Astrocyte (in vitro differentiated cells and primary cell): ENCODE data around the gene OS9. TPM values are rescaled to one million over a fixed set of nuclear protein-coding genes. Genes with fewer than 3 reads are reported as not detected.

Experiments
- DNase-seq: peaks from one replicate; pipeline ENCODE4 v3.0.0-alpha.2; 2010; ENCODE audit warnings: low read depth
- FAIRE-seq: peaks from 2 replicates; lab custom pipeline; 2011; peaks lifted over from hg19 to GRCh38; lab: Jason Lieb, UNC
- H2AFZ ChIP-seq: 2 replicates; pipeline ENCODE4 v1.6.0; 2012; ENCODE audit warnings: low read depth, low read length, inconsistent platforms
- H3K27ac ChIP-seq: 2 replicates; pipeline ENCODE4 v1.5.1; 2011; ENCODE audit warnings: low read depth, low read length, inconsistent platforms
- H3K27me3 ChIP-seq: 2 replicates; pipeline ENCODE4 v1.6.0; 2011; ENCODE audit warnings: low read length, inconsistent platforms; ENCODE audit not compliant: insufficient read depth
- H3K36me3 ChIP-seq: 2 replicates; pipeline ENCODE4 v1.5.1; 2011; ENCODE audit warnings: low read length, inconsistent platforms; ENCODE audit not compliant: insufficient read depth
- H3K4me1 ChIP-seq: 2 replicates; pipeline ENCODE4 v1.5.1; 2011; ENCODE audit warnings: low read length, inconsistent platforms; ENCODE audit not compliant: insufficient read depth
- H3K4me2 ChIP-seq: 2 replicates; pipeline ENCODE4 v1.6.0; 2012; ENCODE audit warnings: low read length, inconsistent platforms
- H3K4me3 ChIP-seq: 2 replicates; pipeline ENCODE4 v1.5.1; 2011; ENCODE audit warnings: low read depth, mild to moderate bottlenecking, low read length, inconsistent platforms; ENCODE audit not compliant: insufficient read depth
- H3K79me2 ChIP-seq: 2 replicates; pipeline ENCODE4 v1.6.0; 2012; ENCODE audit warnings: mild to moderate bottlenecking, low read length, inconsistent platforms; ENCODE audit not compliant: insufficient read depth
- H3K9ac ChIP-seq: 2 replicates; pipeline ENCODE4 v1.6.0; 2012; ENCODE audit warnings: mild to moderate bottlenecking, low read length, inconsistent platforms
- H3K9me3 ChIP-seq: 2 replicates; pipeline ENCODE4 v1.5.1; 2012; ENCODE audit warnings: low read depth, mild to moderate bottlenecking, low read length, inconsistent platforms; ENCODE audit not compliant: insufficient read depth
- H4K20me1 ChIP-seq: 2 replicates; pipeline ENCODE4 v1.6.0; 2012; ENCODE audit warnings: low read length, inconsistent platforms; ENCODE audit not compliant: insufficient read depth
- H3K27ac Mint-ChIP-seq: one replicate; pipeline ENCODE4 v1.8.0; 2021; ENCODE audit warnings: mild to moderate bottlenecking, mixed read lengths; ENCODE audit not compliant: unreplicated experiment
- H3K27me3 Mint-ChIP-seq: one replicate; pipeline ENCODE4 v1.8.0; 2021; ENCODE audit warnings: low read depth, mixed read lengths; ENCODE audit not compliant: unreplicated experiment
- H3K36me3 Mint-ChIP-seq: one replicate; pipeline ENCODE4 v1.8.0; 2021; ENCODE audit warnings: low read depth, mixed read lengths; ENCODE audit not compliant: unreplicated experiment
- H3K4me1 Mint-ChIP-seq: one replicate; pipeline ENCODE4 v1.8.0; 2021; ENCODE audit warnings: low read depth, mixed read lengths; ENCODE audit not compliant: unreplicated experiment
- H3K4me3 Mint-ChIP-seq: one replicate; pipeline ENCODE4 v1.8.0; 2021; ENCODE audit warnings: mild to moderate bottlenecking, moderate library complexity, mixed read lengths; ENCODE audit not compliant: unreplicated experiment
- H3K9me3 Mint-ChIP-seq: one replicate; pipeline ENCODE4 v1.8.0; 2021; ENCODE audit warnings: mild to moderate bottlenecking, mixed read lengths; ENCODE audit not compliant: unreplicated experiment
- CTCF ChIP-seq: IDR thresholded peaks from 2 replicates; pipeline ENCODE4 v1.5.1; 2011; ENCODE audit warnings: low read depth, mild to moderate bottlenecking, inconsistent platforms, low read length, moderate library complexity; ENCODE audit not compliant: insufficient read depth
- EZH2 ChIP-seq: IDR thresholded peaks from 2 replicates; pipeline ENCODE4 v1.6.1; 2012; ENCODE audit warnings: mild to moderate bottlenecking, low read length, inconsistent platforms; ENCODE audit not compliant: insufficient read depth
- total RNA-seq: library from RNA; stranded (reverse); gene quantifications from 2 replicates; pipeline ENCODE4 v1.2.1, GENCODE V29; 2021

The OS9 gene
- total RNA-seq, 1 donor from 2014 or later: 194 TPM

DNA sequence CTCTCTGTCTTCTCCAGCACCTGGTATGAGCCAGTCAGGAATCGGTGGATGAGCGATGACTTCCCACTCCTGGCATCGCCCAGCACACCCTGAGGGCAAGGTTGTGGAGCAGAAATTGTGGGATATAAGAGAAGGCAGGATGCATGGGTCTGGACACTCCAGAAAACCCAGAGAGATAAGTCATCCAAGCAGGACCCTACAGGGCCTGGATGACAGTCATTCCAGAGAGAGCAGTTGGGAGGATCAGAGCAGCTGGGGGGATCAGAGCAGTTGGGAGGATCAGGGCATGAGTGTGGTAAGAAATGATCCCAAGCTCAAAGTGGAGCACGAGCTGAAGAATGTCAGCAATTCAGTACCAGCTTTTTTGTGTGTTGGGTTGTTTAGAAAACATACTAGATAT is 40.7 kb downstream of the OS9 start:
- peaks cover 3% of the 10 kb centered on the region for H3K36me3 Mint-ChIP-seq
- H3K4me2 ChIP-seq: no peak overlapping the region
- peaks cover 11% of the 10 kb centered on the region for H4K20me1 ChIP-seq
- H2AFZ ChIP-seq: no peak overlapping the region
- H3K27ac ChIP-seq: no peak overlapping the region
- DNase-seq: no peak
- H3K4me1 ChIP-seq: peaks cover 11% of the 10 kb centered on the region
- no peaks in the 10 kb centered on the region for H3K79me2 ChIP-seq
- H3K9me3 Mint-ChIP-seq: peaks cover 5% of the 10 kb centered on the region
- H3K36me3 ChIP-seq: no peaks in the 10 kb centered on the region
- TF ChIP-seq CTCF (no peak), EZH2 (no peak)
- no peak overlapping the region for H3K9ac ChIP-seq
- peaks cover 19% of the 10 kb centered on the region for H3K4me1 Mint-ChIP-seq
- H3K27me3 ChIP-seq: peaks cover 65% of the 10 kb centered on the region
- no peak overlapping the region for H3K4me3 ChIP-seq
- H3K27ac Mint-ChIP-seq: peak overlapping the region; percentile 88
- H3K4me3 Mint-ChIP-seq: peak overlapping the region; percentile 65
- H3K27me3 Mint-ChIP-seq: peaks cover 73% of the 10 kb centered on the region
- no peaks in the 10 kb centered on the region for H3K9me3 ChIP-seq
- FAIRE-seq: no peak

GRCh38 chr12:57735198-57735855 is 41.4 kb downstream of the OS9 start:
- H3K4me1 ChIP-seq: peaks cover 11% of the 10 kb centered on the region
- no peak for FAIRE-seq
- H3K9me3 ChIP-seq: no peaks in the 10 kb centered on the region
- no peak for DNase-seq
- peaks cover 5% of the 10 kb centered on the region for H3K9me3 Mint-ChIP-seq
- no peak overlapping the region for H3K9ac ChIP-seq
- peak overlapping the region; percentile 41 for H3K4me3 ChIP-seq
- H3K36me3 Mint-ChIP-seq: peaks cover 3% of the 10 kb centered on the region
- peaks cover 72% of the 10 kb centered on the region for H3K27me3 Mint-ChIP-seq
- no peak overlapping the region for H3K27ac ChIP-seq
- H3K4me2 ChIP-seq: peak overlapping the region; percentile 79
- peaks cover 9% of the 10 kb centered on the region for H4K20me1 ChIP-seq
- peak overlapping the region; percentile 65 for H3K4me3 Mint-ChIP-seq
- peaks cover 19% of the 10 kb centered on the region for H3K4me1 Mint-ChIP-seq
- H3K79me2 ChIP-seq: no peaks in the 10 kb centered on the region
- TF ChIP-seq EZH2 (no peak), CTCF (no peak)
- peak overlapping the region; percentile 46 for H2AFZ ChIP-seq
- H3K36me3 ChIP-seq: no peaks in the 10 kb centered on the region
- H3K27me3 ChIP-seq: peaks cover 65% of the 10 kb centered on the region
- peak overlapping the region; percentile 72 for H3K27ac Mint-ChIP-seq
